B cell (primary cell): Measurements from ENCODE around the gene RAB39A. TPM values are rescaled to one million over a fixed set of nuclear protein-coding genes. Genes with fewer than 3 reads are reported as not detected.

Source experiments
- ATAC-seq: fragments of 200-7000 bp; cut with Tn5 transposase; one replicate; pipeline ENCODE4 v1.10.0; 2021; ENCODE audit warnings: low read depth, mild to moderate bottlenecking, moderate number of reproducible peaks, moderate library complexity
- CTCF ChIA-PET: fragments of 350-600 bp; sonication (Branson Sonifier 250); formaldehyde crosslinking; loops from one replicate; lab custom pipeline; 2021; ENCODE audit warnings: antibody characterized with exemption, inconsistent platforms; lab: Charles Lee
- POLR2A ChIA-PET: fragments of 350-600 bp; sonication (Branson Sonifier 250); formaldehyde crosslinking; loops from one replicate; lab custom pipeline; 2021; ENCODE audit warnings: antibody characterized with exemption; lab: Charles Lee
- DNase-seq: peaks from one replicate; pipeline ENCODE4 v3.0.0; 2013
- H2AFZ ChIP-seq: 2 replicates; pipeline ENCODE4 v1.6.1; 2012; ENCODE audit warnings: mild to moderate bottlenecking, low read depth, low read length; ENCODE audit not compliant: insufficient read depth, poor library complexity, severe bottlenecking
- H3K27ac ChIP-seq, 2 donors: 1 replicate in 1 of 2; 2 replicates in 1 of 2; pipeline ENCODE4 v1.5.1; 2012 to 2013; ENCODE audit warnings: low read length in 2 of 2, mild to moderate bottlenecking in 2 of 2, moderate library complexity in 1 of 2
- H3K27me3 ChIP-seq, 4 experiments: fragments of 200-600 bp in 1 of 4; sonication (generic) in 1 of 4; replicated peaks in 1 of 4; 1 replicate in 2 of 4; 2 replicates in 2 of 4; pipeline versions ENCODE4 v1.6.1 to v1.7.0; 2013 to 2016; ENCODE audit warnings: low read length in 3 of 4, mild to moderate bottlenecking in 2 of 4, mixed read lengths in 1 of 4, moderate library complexity in 1 of 4; ENCODE audit not compliant: insufficient read depth in 4 of 4, control insufficient read depth in 3 of 4; ENCODE audit errors: control extremely low read depth in 1 of 4
- H3K36me3 ChIP-seq, 2 experiments: replicated peaks in 1 of 2; 1 replicate in 1 of 2; 2 replicates in 1 of 2; pipeline versions ENCODE4 v1.6.1 to v1.7.1; 2013; ENCODE audit warnings: low read length in 1 of 2; ENCODE audit not compliant: insufficient read depth in 2 of 2, control insufficient read depth in 1 of 2; ENCODE audit errors: control extremely low read depth in 1 of 2, extremely low read depth in 1 of 2
- H3K4me1 ChIP-seq, 2 donors: fragments of 200-600 bp in 1 of 2; sonication (generic) in 1 of 2; 1 replicate in 1 of 2; 2 replicates in 1 of 2; pipeline versions ENCODE4 v1.5.1 to v1.6.1; 2013 to 2017; ENCODE audit warnings: low read length in 2 of 2; ENCODE audit not compliant: control insufficient read depth in 2 of 2, insufficient read depth in 2 of 2
- H3K4me2 ChIP-seq: replicated peaks from 2 replicates; pipeline ENCODE3; 2012; ENCODE audit warnings: mild to moderate bottlenecking, low read depth, low read length; ENCODE audit not compliant: poor library complexity, severe bottlenecking
- H3K4me3 ChIP-seq, 5 experiments: fragments of 200-600 bp in 1 of 5; sonication (generic) in 1 of 5; 1 replicate in 3 of 5; 2 replicates in 2 of 5; pipeline versions ENCODE4 v1.5.1 to v1.7.0; 2011 to 2016; ENCODE audit warnings: low read length in 4 of 5, mild to moderate bottlenecking in 4 of 5, low read depth in 2 of 5, control low read depth in 1 of 5, moderate library complexity in 1 of 5; ENCODE audit not compliant: insufficient read depth in 1 of 5; ENCODE audit errors: control extremely low read depth in 1 of 5, extremely low read depth in 1 of 5
- H3K79me2 ChIP-seq: fragments of 200-600 bp; sonication (generic); one replicate; pipeline ENCODE4 v1.6.0; 2016; ENCODE audit warnings: low read length; ENCODE audit not compliant: control insufficient read depth, insufficient read depth
- H3K9ac ChIP-seq: fragments of 200-600 bp; sonication (generic); 2 replicates; pipeline ENCODE4 v1.6.1; 2017; ENCODE audit warnings: mild to moderate bottlenecking, low read length, moderate library complexity
- H3K9me3 ChIP-seq, 3 donors: one replicate each; pipeline versions ENCODE4 v1.6.1 to v1.7.1; 2013; ENCODE audit warnings: low read length in 2 of 3; ENCODE audit not compliant: control insufficient read depth in 2 of 3, insufficient read depth in 1 of 3; ENCODE audit errors: control extremely low read depth in 1 of 3
- H4K20me1 ChIP-seq: 2 replicates; pipeline ENCODE4 v1.6.0; 2012; ENCODE audit warnings: mild to moderate bottlenecking, low read length; ENCODE audit not compliant: insufficient read depth, control insufficient read depth, poor library complexity, severe bottlenecking
- H3K27ac Mint-ChIP-seq: one replicate; pipeline ENCODE4 v1.8.0; 2021; ENCODE audit warnings: mixed read lengths
- H3K27me3 Mint-ChIP-seq: one replicate; pipeline ENCODE4 v1.8.0; 2021; ENCODE audit warnings: mixed read lengths
- H3K4me1 Mint-ChIP-seq: one replicate; pipeline ENCODE4 v1.8.0; 2021; ENCODE audit warnings: mixed read lengths
- H3K4me3 Mint-ChIP-seq: one replicate; pipeline ENCODE4 v1.8.0; 2021; ENCODE audit warnings: mixed read lengths
- H3K9me3 Mint-ChIP-seq: one replicate; pipeline ENCODE4 v1.8.0; 2022; ENCODE audit warnings: mixed read lengths; ENCODE audit not compliant: insufficient read depth
- EZH2 ChIP-seq: IDR thresholded peaks from 2 replicates; pipeline ENCODE4 v1.6.1; 2012; ENCODE audit warnings: borderline replicate concordance, low read depth, mild to moderate bottlenecking, moderate library complexity, low read length; ENCODE audit not compliant: insufficient read depth, poor library complexity, severe bottlenecking
- WGBS: methylation state at CpG from one replicate; pipeline ENCODE4 v1.1.5; 2013; ENCODE audit warnings: missing lambda C conversion rate; ENCODE audit not compliant: insufficient coverage; 5-methylcytosine and 5-hydroxymethylcytosine counted together
- intact Hi-C: fragments of 100-400 bp; cut with micrococcal nuclease; formaldehyde crosslinking; loops from one replicate; pipeline ENCODE4 v1.10.0; 2022
- polyA plus RNA-seq: library from polyadenylated mRNA; depleted of rRNA; stranded (reverse); fragments of >200 nt; gene quantifications from 2 replicates; pipeline ENCODE4 v1.2.3, GENCODE V29; 2012
- total RNA-seq, 2 donors: library from RNA; stranded (reverse); fragments of 120-200 nt in 1 of 2; gene quantifications; 1 replicate in 1 of 2; 2 replicates in 1 of 2; pipeline versions ENCODE4 v1.2.3 to v1.2.4, GENCODE V29; 2013 to 2022
- TF ChIP-seq, protein P1 (sequence below): fragments of 200-600 bp; IDR thresholded peaks from one replicate; pipeline ENCODE4 v1.8.0; 2022; ENCODE audit warnings: antibody characterized with exemption, mild to moderate bottlenecking

The RAB39A gene
- total and polyA plus RNA-seq, 2 donors (not counting 1 experiment from before 2014, with no cell fraction given): 1.3 to 2.4 TPM

DNA sequence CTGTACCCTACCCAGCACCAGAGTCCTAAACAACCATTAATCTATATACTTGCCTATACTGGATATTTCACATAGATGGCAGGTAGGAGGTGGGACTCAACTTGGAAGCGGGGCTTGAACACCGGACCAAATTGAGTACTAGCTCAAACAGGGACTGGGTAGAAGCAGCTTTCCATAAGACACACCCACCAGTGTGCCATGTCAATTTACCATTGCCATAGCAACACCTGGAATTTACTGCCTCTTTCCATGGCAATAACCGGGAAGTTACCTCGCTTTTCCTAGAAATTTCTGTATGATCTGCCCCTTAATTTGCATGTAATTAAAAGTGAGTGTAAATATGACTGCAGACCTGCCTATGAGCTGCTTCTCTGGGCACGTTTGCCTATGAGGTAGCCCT is 41.8 kb downstream of the RAB39A start:
- no peak for ATAC-seq
- no peaks in the 10 kb centered on the region for H3K27me3 Mint-ChIP-seq

DNA sequence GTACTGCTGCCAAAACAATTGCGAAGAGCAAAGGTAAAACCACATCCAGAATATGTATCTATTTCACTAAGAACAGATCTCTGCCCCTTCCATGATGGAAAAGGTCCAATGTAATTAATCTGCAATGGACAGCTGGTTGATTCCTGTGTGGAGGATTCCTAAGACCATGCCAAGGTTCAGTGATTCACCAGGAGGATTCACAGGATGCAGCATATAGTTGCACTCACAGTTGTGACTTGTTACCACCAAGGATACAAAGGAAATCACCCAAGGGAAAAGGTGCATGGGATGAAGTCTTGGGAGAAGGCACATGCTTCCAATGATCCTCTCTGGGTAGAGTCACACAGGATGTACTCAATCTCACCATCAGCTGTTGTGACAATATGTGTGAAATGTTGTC is 45.4 kb downstream of the RAB39A start:
- H3K36me3 ChIP-seq: no peaks in the 10 kb centered on the region
- no peak overlapping the region for H3K4me2 ChIP-seq
- Mint-ChIP-seq H3K27me3 (peaks cover 11% of the 10 kb centered on the region), H3K9me3 (no peaks in the 10 kb centered on the region), H3K4me1 (no peaks in the 10 kb centered on the region), H3K4me3 (no peak overlapping the region), H3K27ac (no peak overlapping the region)
- ATAC-seq: no peak
- no peaks in the 10 kb centered on the region for H3K27me3 ChIP-seq
- intact Hi-C loops: no loop called here
- DNase-seq: no peak
- no peak overlapping the region for H3K4me3 ChIP-seq
- POLR2A ChIA-PET: no interaction called here
- no peaks in the 10 kb centered on the region for H3K9me3 ChIP-seq
- no peak overlapping the region for H3K27ac ChIP-seq
- no peak overlapping the region for H3K9ac ChIP-seq
- CTCF ChIA-PET: no interaction called here
- H4K20me1 ChIP-seq: no peaks in the 10 kb centered on the region
- TF ChIP-seq, protein P1, sequence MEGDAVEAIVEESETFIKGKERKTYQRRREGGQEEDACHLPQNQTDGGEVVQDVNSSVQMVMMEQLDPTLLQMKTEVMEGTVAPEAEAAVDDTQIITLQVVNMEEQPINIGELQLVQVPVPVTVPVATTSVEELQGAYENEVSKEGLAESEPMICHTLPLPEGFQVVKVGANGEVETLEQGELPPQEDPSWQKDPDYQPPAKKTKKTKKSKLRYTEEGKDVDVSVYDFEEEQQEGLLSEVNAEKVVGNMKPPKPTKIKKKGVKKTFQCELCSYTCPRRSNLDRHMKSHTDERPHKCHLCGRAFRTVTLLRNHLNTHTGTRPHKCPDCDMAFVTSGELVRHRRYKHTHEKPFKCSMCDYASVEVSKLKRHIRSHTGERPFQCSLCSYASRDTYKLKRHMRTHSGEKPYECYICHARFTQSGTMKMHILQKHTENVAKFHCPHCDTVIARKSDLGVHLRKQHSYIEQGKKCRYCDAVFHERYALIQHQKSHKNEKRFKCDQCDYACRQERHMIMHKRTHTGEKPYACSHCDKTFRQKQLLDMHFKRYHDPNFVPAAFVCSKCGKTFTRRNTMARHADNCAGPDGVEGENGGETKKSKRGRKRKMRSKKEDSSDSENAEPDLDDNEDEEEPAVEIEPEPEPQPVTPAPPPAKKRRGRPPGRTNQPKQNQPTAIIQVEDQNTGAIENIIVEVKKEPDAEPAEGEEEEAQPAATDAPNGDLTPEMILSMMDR: no peak
- TF ChIP-seq EZH2: no peak
- H2AFZ ChIP-seq: no peak overlapping the region
- no peaks in the 10 kb centered on the region for H3K79me2 ChIP-seq
- no peaks in the 10 kb centered on the region for H3K4me1 ChIP-seq
- WGBS: no CpG with 5 or more reads among the region's 1 CpG

More for the DNA sequence above, 41.8 kb downstream of the RAB39A start:
- intact Hi-C loops: no loop called here
- Mint-ChIP-seq H3K4me3 (no peak overlapping the region), H3K9me3 (no peaks in the 10 kb centered on the region), H3K27ac (no peak overlapping the region), H3K4me1 (no peaks in the 10 kb centered on the region)
- TF ChIP-seq, protein P1: no peak
- TF ChIP-seq EZH2: no peak
- Histone ChIP-seq H3K9me3 (no peaks in the 10 kb centered on the region), H3K4me2 (no peak overlapping the region), H3K36me3 (no peaks in the 10 kb centered on the region), H3K27ac (no peak overlapping the region), H3K4me1 (no peaks in the 10 kb centered on the region), H2AFZ (no peak overlapping the region), H4K20me1 (no peaks in the 10 kb centered on the region), H3K4me3 (no peak overlapping the region), H3K9ac (no peak overlapping the region), H3K27me3 (no peaks in the 10 kb centered on the region), H3K79me2 (no peaks in the 10 kb centered on the region)
- ChIA-PET POLR2A (no interaction called here), CTCF (no interaction called here)
- DNase-seq: no peak
- WGBS: 93% methylated on average over 4 of the region's 5 CpGs
